ENCODE data around the gene DNAAF3.

Gene DNAAF3

DNA sequence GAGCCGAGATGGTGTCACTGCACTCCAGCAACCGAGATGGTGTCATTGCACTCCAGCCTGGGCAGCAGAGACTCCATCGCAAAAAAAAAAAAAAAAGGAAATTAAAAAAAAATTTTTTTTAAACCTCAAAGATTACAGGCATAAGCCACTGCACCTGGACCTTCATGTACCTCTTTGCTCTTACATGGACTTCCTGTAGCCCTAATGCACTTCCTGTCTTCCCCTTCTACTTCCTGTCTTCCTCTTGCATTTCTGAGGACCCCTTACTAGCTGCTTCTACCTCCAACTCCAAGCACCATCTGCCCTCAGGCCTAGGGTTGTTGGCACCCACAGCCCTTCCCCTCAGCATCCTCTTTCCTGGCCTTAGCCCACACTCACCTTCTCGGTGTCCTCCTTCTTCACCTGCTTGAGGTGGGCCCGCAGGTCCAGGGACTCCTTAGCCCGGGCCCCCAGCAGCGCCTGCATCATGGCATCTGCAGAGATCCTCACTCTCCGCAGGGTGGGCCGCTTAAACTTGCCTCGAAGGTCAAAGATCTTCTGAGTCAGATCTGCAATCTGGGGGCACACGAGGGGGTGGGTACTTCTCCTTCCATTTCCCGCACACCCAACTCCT lies 12.7 kb downstream of the DNAAF3 start:
- DNase-seq (ENCODE audit: low read depth in 2 of 2), result no peak

DNA sequence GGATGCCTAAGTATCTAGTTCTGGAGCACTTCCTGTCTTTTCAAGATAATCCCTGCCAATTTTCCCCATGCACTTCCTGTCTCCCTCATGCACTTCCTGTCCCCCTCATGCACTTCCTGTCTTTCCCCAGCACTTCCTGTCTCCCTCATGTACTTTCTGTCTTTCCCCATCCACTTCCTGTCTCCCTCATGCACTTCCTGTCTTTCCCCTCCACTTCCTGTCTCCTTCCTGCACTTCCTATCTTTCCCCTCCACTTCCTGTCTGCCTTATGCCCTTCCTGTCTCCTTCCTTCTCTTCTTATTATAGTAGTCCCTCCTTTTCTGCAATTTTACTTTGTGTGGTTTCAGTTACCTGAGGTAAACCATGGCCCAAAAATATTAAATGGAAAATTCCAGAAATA lies 14.4 kb downstream of the DNAAF3 start:
- no peak for DNase-seq (ENCODE audit: low read depth in 2 of 2)

DNA sequence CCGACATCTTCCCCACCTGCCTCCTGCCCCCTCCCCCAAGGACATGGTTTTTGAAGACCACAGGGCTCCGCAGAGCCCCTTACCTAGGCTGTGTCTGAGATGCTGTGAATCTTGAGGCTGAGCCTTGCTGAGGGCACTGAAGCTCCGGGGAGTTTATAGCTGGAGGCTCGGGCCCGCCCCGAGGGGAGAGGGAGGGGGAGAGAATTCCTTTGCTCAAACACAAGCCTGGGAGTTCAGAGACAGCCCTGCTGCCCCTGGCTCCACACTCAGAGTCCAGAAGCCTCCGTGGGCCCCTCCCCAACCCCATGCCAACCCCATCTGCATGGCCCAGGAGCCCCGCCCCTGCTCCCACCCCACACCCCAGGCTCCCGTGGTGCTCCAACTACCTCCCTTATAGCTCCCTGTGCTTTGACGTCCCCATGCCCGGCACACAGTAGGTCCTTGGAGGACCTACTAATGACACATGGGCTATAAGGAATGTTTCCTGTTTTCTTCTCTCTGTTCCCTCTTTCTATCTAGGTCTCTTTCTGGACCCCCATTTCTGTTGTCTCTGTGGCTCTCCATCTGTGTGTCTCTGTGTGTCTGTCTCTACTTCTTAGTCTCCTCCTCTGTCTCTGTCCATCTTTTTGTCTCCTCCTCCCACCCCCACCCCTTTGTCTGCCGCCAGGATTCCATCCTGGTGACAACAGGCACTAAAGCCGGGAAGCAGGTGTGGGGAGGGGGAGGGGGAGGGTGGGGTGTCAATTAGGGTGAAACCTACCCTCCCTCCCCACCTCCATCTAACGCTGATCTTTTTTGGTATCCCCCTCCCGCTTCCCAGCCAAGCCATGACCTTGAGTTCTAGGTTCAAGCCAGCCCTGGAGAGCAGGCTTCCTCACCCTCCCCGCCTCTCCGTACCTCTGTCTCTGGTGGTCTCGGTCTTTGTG lies 17.1 kb downstream of the DNAAF3 start, which contains the start of gene TNNT1:
TSS of gene TNNT1 (minus strand) at position 129 of the 926 bp plus-strand sequence. CDS start 2,049 bp downstream, outside the sequence.
- no peak for DNase-seq (ENCODE audit: low read depth in 2 of 2)

DNA sequence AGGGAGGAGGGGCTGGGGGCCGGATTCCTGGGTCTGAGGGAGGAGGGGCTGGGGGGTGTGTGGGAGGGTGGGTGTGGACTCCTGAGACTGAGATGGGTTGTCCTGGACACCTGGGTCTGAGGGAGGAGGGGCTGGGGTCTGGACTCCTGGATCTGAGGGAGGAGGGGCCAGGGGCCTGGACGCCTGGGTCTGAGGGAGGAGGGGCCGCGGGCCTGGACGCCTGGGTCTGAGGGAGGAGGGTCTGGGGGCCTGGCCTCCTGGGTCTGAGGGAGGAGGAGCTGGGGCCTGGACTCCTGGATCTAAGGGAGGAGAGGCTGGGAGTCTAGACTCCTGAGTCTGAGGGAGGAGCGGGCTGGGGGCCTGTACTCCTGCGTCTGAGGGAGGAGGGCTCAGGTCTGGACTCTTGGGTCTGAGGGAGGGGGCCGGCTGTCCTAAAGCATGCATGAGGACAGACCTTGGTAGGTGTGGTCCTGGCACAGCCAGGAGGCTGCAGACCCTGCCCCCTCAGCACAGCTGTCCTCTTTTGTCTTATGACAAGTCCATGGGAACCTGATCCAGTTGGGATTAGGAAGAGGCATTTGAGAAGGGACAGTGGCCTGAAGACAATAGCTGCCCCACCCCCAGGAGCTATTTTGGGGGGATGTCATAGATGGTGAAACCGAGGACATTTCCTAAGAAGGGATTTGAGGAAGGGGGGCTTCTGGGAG lies 18.7 kb downstream of the DNAAF3 start:
- DNase-seq (ENCODE audit: low read depth in 2 of 2), result no peak

DNA sequence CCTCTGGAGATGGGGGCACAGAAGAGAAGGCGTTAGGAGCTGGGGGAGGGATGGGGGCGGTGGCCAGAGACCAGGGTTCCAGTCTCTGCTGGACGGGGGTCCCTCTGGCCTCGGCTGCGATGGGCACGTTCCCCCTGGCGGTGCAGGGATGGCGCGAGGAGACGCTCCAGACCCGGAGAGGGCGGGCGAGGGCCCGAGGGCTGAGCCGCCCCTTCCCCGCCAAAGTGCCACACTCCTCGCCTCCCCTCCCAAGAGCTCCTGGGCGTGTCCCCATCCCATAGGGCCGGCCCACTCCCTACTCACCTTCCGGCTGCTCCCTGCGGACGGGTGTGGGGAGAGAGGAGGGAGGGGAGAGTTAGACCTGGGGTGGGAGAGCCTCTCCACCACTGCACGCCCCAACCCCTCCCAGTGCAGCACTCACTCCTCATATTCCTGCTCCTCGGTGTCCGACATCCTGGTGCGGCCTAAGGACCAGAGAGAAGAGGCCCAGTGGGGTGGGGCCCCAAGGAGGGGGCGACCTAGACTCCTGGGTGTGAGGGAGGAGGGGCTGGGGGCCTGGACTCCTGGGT lies 19.6 kb downstream of the DNAAF3 start:
- DNase-seq (ENCODE audit: low read depth in 2 of 2), result no peak

DNA sequence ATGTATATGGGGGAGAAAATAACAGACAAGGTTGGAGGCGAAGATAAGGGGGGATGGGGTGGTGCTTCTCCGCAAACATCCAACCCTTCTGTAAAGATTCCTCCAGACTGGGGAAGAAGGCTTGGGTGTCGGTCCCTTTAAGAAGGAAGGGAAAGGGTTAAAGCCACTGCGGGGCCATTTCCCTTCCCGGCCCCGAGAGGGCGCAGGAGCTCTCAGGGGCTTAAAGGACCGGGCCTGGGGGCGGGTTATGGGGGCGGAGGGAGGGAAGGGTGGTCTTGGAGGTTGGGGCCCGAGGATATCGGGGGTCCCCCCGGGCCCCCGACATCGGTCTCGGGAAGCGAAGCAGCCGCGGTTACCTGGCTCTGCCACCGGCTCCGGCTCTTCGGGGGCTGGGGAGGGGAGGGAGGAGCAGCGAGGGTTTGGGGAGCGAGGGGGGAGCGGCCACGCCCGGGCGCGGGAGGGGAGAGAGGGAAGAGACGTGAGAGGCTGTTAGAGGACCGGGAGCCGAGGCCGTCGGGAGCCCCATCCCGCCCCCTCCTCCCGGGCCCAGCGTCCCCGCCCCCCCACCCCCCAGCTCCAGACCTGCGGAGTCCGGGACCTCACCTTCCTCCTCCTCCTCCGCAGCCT lies 20.2 kb downstream of the DNAAF3 start:
- DNase-seq (ENCODE audit: low read depth in 2 of 2), result no peak

DNA sequence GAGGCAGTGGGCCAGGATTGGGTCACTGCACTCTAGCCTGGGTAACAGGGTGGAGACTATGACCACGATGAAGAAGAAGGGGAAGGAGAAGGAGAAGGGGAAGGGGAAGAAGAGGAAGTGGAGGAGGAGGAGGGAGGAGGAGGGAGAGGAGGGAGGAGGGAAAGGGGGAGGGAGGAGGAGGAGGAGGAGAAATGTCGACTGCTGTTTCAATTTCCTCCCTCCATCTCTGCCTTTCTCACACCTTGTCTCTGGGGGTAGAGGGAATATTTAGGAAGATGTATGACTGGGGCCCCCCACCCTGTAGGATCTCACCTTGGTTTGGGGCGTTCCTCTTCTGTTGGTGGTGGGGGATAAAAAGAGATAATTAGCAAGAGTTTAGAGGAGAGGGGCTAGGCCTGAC lies 21.2 kb downstream of the DNAAF3 start:
- DNase-seq (ENCODE audit: low read depth in 2 of 2), result no peak

DNA sequence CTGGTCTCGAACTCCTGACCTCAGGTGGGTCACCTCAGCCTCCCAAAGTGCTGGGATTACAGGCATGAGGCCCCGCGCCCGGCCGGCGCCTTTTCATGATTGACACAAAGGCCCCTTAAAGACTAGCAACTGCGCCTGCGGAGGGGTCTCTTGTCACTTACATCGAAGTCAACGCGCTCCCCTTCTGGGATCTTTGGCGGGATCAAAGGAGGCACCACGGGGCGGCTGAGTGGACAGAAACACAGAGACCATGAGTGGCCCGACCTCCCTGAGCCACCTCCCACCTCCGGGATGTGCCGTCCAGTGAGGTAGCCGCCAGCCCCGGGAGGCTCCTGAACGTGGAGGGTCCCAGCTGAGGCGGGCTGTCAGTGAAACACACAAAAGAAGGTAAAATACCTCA lies 24.7 kb downstream of the DNAAF3 start:
- no peak for DNase-seq (ENCODE audit: low read depth in 2 of 2)

DNA sequence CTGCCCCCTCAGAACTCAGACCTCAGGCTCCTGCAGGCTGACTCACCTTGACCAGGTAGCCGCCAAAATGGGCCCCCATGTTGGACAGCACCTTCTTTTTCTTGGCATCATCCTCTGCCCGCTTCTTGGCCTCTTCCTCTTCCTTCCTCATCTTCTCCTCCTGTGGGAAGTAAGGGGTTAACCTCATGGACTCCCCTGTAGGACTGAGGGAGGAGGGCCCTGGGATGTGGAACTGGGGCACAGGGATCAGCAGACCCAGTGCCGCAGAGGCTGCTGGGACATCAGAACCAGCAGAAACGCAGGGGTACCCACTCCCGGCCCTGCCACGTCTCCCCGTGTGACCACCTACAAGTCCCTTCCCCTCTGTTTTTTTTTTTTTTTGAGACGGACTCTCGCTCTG lies 28.5 kb downstream of the DNAAF3 start:
- no peak for DNase-seq (ENCODE audit: low read depth in 2 of 2)

DNA sequence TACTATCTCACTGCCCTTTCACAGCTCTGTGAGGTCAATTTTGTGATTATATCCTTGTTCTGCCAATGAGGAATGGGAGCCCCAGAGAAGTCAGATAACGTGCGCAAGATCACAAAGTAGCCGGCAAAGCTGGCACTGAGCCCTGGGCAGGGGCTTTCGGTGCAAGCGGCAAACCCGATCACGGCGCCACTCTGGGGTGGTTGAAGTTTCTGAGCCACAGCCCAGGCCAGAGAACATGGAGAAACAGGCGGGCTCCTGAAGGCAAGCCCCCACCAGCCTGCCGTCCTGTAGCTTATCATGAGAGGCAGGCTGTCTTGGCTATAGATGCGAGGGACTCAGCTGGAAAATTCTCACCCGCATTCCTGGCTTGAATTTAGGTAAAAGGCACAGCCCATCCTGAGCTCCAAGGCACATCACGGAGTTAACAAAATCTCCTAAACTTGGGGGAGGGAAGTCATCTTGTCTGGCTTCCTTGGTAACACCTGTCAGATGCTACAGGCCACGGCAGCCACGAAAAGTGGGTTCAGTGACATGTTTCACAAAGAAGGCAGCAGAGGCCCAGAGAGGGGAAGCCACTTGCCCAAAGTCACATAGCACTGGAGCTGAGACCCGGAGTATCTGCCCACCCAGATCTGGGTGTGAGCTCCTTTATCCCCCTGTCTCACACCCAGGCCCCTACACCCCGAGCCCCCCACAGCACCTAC lies 29.9 kb downstream of the DNAAF3 start:
- DNase-seq (ENCODE audit: low read depth in 2 of 2), result no peak

DNA sequence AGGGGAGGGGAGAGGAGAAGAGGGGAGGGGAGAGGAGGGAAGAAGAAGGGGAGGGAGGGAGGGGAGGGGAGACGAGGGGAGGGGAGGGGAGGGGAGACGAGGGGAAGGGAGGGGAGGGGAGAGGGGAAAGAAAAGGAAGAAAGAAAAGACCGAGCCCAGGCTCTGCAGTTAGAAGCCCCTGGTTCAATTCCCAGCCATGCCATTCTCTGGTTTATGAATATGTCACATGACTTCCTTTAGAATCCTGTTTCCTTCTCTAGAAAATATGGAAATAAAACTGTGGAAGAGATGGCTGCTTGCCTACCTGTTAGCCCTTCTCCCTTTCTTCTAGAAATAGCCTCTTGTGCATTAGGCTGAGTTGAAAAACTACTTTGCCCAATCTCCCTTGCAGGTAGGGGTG lies 31.7 kb downstream of the DNAAF3 start:
- DNase-seq (ENCODE audit: low read depth in 2 of 2), result no peak

DNA sequence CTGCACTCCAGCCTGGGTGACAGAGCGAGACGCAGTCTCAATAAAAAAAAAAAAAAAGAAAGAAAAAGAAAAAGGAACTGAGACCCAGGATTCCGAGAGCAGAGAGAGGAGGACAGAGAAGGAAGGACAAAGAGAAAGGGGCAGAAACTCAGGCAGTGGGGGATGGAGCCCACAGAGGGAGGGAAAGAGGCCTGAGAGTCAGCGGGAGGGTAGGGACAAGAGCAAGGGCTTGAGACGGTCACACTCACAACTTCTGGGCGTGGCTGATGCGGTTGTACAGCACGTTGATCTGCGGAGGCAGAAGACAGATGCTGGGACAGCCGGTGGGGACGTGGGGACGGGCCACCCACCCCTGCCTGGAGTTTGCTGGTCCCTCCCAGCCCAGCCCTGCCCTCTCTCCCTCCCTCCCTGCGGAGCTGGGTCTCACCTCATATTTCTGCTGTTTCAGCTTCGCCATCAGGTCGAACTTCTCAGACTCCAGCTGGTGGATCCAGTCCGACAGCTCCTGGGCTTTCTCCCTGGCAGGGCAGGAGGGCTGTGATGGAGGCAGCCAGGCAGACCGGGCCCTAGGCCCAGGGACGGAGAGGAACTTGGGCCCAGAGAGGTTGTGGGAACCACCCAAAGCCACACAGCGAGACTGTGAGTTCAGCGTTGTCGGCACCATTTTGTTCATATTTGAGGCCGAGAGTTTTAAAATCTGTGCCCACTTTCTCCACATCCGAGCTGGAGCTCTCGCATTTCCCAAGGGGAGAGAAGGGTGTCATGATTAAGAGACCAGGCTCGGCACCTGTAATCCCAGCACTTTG lies 32.6 kb downstream of the DNAAF3 start:
- no peak for DNase-seq (ENCODE audit: low read depth in 2 of 2)

DNA sequence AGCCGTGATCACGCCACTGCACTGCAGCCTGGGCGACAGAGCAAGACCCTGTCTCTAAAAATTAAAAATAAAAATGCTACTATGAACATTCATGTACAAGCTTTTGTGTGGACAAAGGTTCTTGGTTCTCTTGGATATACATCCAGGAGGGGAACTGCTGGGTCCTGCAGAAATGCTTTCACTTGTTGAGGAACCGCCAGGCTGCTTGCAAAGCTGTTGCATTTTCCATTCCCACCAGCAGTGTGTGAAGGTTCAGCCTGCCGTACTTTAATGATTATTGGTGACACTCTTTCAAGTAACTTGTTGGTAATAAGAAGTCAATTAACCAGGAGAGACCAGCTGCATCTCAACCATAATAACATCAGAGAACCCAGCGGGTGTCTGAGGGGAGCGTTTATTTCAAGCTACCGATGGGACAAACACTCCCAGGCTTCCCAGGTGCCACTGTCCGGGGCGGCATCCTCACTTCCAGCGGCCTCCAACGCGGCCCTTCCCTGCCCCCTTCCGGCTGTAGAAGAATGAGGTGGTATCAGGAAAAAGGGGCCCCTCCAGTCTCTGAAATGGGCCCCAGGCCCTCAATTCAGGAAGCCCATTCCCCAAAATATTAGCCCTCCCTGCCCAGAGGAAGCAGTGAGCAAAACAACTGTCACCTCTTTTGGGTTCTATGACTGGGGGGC lies 33.8 kb downstream of the DNAAF3 start:
- DNase-seq (ENCODE audit: low read depth in 2 of 2), result no peak

DNA sequence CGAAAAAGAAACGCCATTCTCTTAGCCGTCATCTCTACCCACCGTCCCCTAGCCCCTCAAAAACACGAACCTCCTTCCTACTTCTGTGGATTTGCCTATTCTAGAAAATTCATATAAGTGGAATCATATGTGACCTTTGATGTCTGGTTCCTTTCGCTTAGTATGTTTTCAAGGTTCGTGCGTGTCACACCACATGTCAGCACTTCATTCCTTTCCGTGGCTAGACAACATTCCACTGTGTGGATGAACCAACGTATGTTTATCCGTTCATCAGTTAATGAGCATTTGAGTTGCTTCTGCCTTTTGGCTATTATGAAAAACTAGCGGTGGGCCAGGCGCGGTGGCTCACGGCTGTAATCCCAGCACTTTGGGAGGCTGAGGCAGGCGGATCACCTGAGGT lies 35.0 kb downstream of the DNAAF3 start:
- no peak for DNase-seq (ENCODE audit: low read depth in 2 of 2)

DNA sequence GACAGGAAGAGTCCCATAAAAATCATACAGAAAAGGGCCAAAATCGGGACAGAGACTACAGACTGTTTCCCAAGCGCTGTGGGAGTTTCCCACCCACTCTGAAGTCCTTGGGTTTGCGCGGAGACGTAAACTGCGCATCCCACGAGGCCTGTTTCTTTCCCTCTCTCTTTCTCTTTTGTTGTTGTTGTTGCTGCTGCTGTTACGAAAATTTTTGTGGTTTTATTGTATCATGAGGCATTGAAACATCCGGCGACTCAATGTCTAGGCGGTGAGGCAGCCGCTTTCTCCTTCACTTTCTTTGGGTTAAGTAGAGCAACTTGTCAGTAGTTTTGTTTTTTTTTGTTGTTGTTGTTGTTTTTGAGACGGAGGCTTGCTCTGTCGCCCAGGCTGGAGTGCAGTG lies 47.4 kb downstream of the DNAAF3 start:
- no peak for DNase-seq (ENCODE audit: low read depth in 2 of 2)

DNA sequence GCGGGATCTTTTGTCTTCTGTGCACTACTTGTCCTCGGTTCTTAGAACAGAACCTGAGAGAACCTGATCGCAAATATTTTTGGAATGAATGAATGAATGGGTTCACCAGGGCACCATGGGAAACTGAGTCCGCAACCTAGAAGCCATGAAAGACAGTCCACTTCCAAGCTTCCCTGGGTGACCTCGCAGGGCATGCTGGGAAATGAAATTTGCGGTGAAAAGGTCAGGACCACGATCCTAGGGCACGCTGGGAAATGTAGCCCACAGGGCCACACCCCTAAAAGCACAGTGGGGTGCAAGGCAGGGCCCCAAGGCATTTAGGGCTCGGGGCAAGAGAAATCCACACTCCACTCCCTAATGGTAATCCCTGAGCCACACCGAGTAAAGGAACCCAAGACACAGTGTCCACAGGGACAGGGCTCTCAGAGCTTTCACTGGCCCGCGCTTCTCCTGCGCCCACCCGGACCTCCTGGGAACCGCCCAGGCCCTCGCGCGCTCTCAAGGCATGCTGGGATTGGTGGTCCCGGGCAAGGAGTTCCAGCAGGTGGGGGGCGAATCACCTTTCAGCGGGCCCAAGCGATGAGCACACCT lies 47.9 kb downstream of the DNAAF3 start:
- peak in 1 of 2 donors; percentile 32 for DNase-seq (ENCODE audit: low read depth in 2 of 2)

DNA sequence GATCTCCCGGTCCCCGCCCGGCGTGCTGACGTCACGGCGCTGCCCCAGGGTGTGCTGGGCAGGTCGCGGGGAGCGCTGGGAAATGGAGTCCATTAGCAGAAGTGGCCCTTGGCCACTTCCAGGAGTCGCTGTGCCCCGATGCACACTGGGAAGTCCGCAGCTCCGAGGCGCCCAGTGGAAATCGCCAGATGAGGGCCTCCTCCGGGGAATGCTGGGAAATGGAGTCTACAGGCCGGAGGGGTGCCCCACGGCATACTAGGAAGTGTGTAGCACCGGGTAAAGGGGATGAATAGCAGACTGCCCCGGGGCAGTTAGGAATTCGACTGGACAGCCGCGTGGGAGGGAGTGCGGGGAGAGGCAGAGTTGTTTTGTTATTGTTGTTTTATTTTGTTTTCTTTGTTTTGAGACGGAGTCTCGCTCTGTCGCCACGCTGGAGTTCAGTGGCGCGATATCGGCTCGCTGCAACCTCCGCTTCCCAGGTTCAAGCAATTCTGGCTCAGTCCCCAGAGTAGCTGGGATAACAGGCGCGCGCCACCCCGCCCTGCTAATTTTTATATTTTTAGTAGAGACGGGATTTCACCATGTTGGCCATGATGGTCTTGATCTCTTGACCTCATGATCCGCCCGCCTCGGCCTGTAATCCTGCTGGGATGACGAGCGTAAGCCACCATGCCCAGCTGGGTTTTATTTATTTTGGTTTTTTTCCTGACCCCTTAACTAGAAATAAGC lies 48.6 kb downstream of the DNAAF3 start:
- DNase-seq (ENCODE audit: low read depth in 2 of 2), result peak; percentile 96 to 98

DNA sequence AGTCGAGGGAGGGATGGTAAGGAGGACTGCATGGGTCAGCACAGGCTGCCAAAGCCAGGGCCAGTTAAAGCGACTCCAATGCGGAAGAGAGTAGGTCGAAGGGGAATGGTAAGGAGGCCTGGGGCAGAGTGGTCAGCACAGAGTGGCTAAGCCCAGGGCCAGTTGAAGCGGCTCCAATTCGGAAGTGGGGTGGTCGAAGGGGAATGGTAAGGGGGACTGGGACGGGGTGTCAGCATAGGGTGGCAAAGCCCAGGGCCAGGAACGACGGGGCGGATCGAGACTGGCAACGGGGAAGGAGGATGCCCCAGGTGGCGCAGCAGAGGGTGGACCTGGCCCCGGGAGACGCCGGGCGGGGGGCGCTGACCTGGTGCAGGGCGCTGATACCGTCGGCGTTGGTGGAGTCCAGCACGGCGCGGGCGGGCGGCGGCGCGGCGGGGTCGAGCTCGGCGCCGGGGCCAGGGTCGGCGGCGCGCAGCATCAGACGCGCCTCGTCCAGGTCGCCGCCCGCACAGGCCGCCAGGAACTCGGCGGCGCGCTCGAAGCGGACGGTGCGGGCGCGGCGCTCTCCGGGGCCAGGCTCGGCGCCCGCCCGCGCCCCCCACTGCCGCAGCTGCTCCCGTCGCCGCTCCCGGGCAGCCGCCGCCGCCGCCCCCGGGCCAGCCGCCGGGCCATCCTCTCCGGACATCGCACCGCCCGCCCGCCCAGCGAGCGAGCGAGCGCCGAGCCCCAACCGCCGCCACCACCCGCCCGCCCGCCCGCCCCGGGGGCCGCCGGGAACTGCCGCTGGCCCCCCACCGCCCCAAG lies 49.4 kb downstream of the DNAAF3 start, which contains the start of gene PPP1R12C:
TSS of gene PPP1R12C (minus strand) at position 779 of the 804 bp plus-strand sequence. CDS start at position 685, 94 bp downstream.
- no peak for DNase-seq (ENCODE audit: low read depth in 2 of 2)
